ENCODE results near the gene HEPH. TPM values are rescaled to one million over a fixed set of nuclear protein-coding genes. Genes with fewer than 3 reads are reported as not detected.

Gene HEPH
- total and polyA plus RNA-seq, 2 of the 8 experiments (the other 6 are each of a cell fraction or from before 2014, with no cell fraction given), result 20.2 to 41.4 TPM

DNA sequence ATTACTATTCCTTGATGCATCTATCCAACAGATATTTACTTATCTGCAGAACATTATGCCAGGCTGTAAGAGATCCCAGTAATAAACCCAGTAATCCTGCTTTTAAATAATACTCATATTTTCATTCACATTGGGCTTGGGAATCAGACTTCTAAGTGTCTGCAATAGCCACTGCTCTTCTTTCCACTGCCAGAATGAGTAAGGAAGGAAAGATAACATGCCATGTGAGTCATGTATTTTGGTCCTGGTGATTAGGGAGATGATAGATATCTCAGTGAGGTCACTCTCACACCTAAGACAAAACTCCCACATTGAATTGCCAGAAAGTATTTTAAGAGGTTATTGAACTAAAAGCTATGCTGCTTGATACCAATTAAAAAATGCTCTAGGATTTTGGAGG is 13.9 kb upstream of the HEPH start:
- FAIRE-seq, result no peak
- no peak overlapping the region for H3K4me3 ChIP-seq (ENCODE audit: extremely low read depth in 1 of 4, insufficient read depth in 2 of 4, low read depth in 3 of 4, low read length in 4 of 4)
- H3K36me3 ChIP-seq (ENCODE audit: control insufficient read depth in 2 of 4, insufficient read depth in 4 of 4, low read length in 3 of 4), result no peaks in the 10 kb centered on the region
- no peak for DNase-seq (ENCODE audit: low read depth in 1 of 2, low spot score in 2 of 2)
- no peak overlapping the region for H2AFZ ChIP-seq (ENCODE audit: low read length)
- no peak overlapping the region for H2BK20ac ChIP-seq (ENCODE audit: low read length)
- CTCF ChIA-PET (ENCODE audit: partially characterized antibody), result no interaction called here
- no peak overlapping the region for H4K8ac ChIP-seq (ENCODE audit: extremely low read depth, insufficient read depth, low read length)
- H3K14ac ChIP-seq (ENCODE audit: insufficient read length), result no peak overlapping the region
- H3K4ac ChIP-seq (replicated peaks; ENCODE audit: insufficient read length, low read depth, low read length), result no peak overlapping the region
- H3K18ac ChIP-seq (ENCODE audit: extremely low read depth, low read length), result no peak overlapping the region
- H3K9ac ChIP-seq (replicated peaks in 1 of 4; ENCODE audit: extremely low read depth in 1 of 4, low read depth in 3 of 4, low read length in 3 of 4), result no peak overlapping the region
- H3K56ac ChIP-seq (replicated peaks; ENCODE audit: insufficient read length, low read depth, low read length), result no peak overlapping the region
- H4K91ac ChIP-seq (replicated peaks; ENCODE audit: insufficient read length, low read length), result no peak overlapping the region
- no peak overlapping the region for H3K4me2 ChIP-seq (ENCODE audit: insufficient read depth in 1 of 2, low read depth in 2 of 2, low read length in 2 of 2)
- POLR2A ChIA-PET (ENCODE audit: partially characterized antibody), result no interaction called here
- no peaks in the 10 kb centered on the region for H3K79me1 ChIP-seq (ENCODE audit: low read depth, low read length)
- H3K9me3 ChIP-seq (ENCODE audit: insufficient read depth in 2 of 2, low read depth in 1 of 2, low read length in 1 of 2), result no peaks in the 10 kb centered on the region
- TF ChIP-seq HDAC2 (IDR thresholded peaks at IDR 0.05; ENCODE audit: borderline replicate concordance in 1 of 2, low read depth in 2 of 2, low read length in 2 of 2) (no peak), MAFK (IDR thresholded peaks at IDR 0.05; ENCODE audit: low read depth, low read length) (no peak), CREB1 (IDR thresholded peaks at IDR 0.05) (no peak), CTBP2 (IDR thresholded peaks at IDR 0.05; ENCODE audit: borderline replicate concordance, insufficient read depth, insufficient read length, low read length) (no peak), CTCF (IDR thresholded peaks at IDR 0.05; ENCODE audit: control extremely low read depth in 1 of 3, insufficient read depth in 1 of 3, low read depth in 1 of 3, low read length in 3 of 3) (no peak), GABPA (IDR thresholded peaks at IDR 0.05; ENCODE audit: borderline replicate concordance, insufficient read depth, low read length) (no peak), ZNF274 (IDR thresholded peaks at IDR 0.05; ENCODE audit: borderline replicate concordance, extremely low read depth, low read length) (no peak), BCL11A (IDR thresholded peaks at IDR 0.05; ENCODE audit: low read depth in 2 of 2, low read length in 2 of 2) (no peak)
- no peaks in the 10 kb centered on the region for H3K27me3 ChIP-seq (replicated peaks in 1 of 4; ENCODE audit: control insufficient read depth in 3 of 4, extremely low read depth in 1 of 4, insufficient read depth in 3 of 4, low read length in 3 of 4)
- H4K20me1 ChIP-seq (replicated peaks in 1 of 2; ENCODE audit: control insufficient read depth in 1 of 2, insufficient read depth in 2 of 2, low read length in 2 of 2), result no peaks in the 10 kb centered on the region
- H2BK120ac ChIP-seq (replicated peaks; ENCODE audit: low read depth, low read length), result no peak overlapping the region
- H2BK15ac ChIP-seq (ENCODE audit: low read length), result no peak overlapping the region
- H3K23me2 ChIP-seq (ENCODE audit: low read depth, low read length), result no peaks in the 10 kb centered on the region
- no peak overlapping the region for H4K5ac ChIP-seq (ENCODE audit: insufficient read length, low read depth, low read length)
- H3K27ac ChIP-seq (ENCODE audit: low read depth, low read length), result no peak overlapping the region
- H3K4me1 ChIP-seq (replicated peaks in 1 of 4; ENCODE audit: control insufficient read depth in 3 of 4, insufficient read depth in 4 of 4, low read length in 3 of 4), result no peaks in the 10 kb centered on the region
- no peak overlapping the region for H3K23ac ChIP-seq (ENCODE audit: insufficient read length)
- no peak overlapping the region for H2BK12ac ChIP-seq (ENCODE audit: low read depth, low read length)
- H3K79me2 ChIP-seq (ENCODE audit: control insufficient read depth in 1 of 2, insufficient read depth in 2 of 2, low read length in 2 of 2), result no peaks in the 10 kb centered on the region
- no peak overlapping the region for H2BK5ac ChIP-seq (ENCODE audit: low read depth, low read length)
- H2AK5ac ChIP-seq (ENCODE audit: low read depth, low read length), result no peak overlapping the region
